Measurements from ENCODE around the gene NAMPT.

GRCh38 chr7:106252568-106252967 lies 32.2 kb downstream of the NAMPT start:
- no peak for TF ChIP-seq POU2F2 (IDR thresholded peaks at IDR 0.05; ENCODE audit: low read depth, low read length)
- TF ChIP-seq TAF1 (IDR thresholded peaks at IDR 0.05; ENCODE audit: low read depth, low read length), result no peak
